GM12875 (cell line): ENCODE data around the gene ME1.

Experiments used
- H3K4me3 ChIP-seq: one replicate; pipeline ENCODE4 v1.5.1; 2011; ENCODE audit warnings: low read depth, low read length, control low read depth
- TF ChIP-seq, protein P1 (sequence below): IDR thresholded peaks from 2 replicates; pipeline ENCODE4 v1.5.1; 2011; ENCODE audit warnings: low read depth, mild to moderate bottlenecking, control low read depth, inconsistent platforms, low read length, moderate library complexity, borderline replicate concordance; ENCODE audit not compliant: insufficient read depth

Gene ME1

GRCh38 chr6:83202031-83202430, 228.8 kb downstream of the ME1 start:
- TF ChIP-seq, protein P1, sequence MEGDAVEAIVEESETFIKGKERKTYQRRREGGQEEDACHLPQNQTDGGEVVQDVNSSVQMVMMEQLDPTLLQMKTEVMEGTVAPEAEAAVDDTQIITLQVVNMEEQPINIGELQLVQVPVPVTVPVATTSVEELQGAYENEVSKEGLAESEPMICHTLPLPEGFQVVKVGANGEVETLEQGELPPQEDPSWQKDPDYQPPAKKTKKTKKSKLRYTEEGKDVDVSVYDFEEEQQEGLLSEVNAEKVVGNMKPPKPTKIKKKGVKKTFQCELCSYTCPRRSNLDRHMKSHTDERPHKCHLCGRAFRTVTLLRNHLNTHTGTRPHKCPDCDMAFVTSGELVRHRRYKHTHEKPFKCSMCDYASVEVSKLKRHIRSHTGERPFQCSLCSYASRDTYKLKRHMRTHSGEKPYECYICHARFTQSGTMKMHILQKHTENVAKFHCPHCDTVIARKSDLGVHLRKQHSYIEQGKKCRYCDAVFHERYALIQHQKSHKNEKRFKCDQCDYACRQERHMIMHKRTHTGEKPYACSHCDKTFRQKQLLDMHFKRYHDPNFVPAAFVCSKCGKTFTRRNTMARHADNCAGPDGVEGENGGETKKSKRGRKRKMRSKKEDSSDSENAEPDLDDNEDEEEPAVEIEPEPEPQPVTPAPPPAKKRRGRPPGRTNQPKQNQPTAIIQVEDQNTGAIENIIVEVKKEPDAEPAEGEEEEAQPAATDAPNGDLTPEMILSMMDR: no peak
- no peak overlapping the region for H3K4me3 ChIP-seq

- H3K4me3 ChIP-seq: no peak overlapping the region
- TF ChIP-seq, protein P1: no peak
Observed at GRCh38 chr6:83199863-83200225, 231.0 kb downstream of the ME1 start.

DNA sequence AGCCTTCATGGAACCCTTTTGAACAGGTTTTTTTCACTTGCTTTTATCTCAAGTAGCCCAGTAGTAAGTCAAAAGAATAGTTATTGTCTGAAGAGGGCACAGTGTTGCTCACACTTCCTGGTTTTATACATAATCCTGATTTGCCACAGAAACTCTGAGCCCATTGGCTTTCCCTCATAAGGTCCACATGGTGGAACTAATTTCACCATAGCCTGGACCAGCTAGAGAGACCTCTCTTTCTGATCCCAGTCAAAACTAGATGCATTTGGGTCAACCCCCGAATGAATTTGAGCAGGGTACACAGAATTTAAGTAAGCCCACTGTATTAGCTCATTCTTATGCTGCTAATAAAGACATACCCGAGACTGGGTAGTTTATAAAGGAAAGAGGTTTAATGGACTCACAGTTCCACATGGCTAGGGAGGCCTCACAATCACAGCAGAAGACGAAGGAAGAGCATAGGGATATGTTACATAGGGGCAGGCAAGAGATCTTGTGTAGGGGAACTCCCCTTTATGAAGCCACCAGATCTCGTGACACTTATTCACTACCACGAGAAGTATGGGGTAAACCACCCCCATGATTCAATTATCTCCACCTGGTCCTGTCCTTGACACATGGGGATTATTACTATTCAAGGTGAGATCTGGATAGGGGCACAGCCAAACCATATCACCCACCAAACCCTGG, 231.5 kb downstream of the ME1 start:
- no peak overlapping the region for H3K4me3 ChIP-seq
- TF ChIP-seq, protein P1: no peak

- TF ChIP-seq, protein P1: no peak
- no peak overlapping the region for H3K4me3 ChIP-seq
Observed at GRCh38 chr6:83198486-83199172, 232.2 kb downstream of the ME1 start.

DNA sequence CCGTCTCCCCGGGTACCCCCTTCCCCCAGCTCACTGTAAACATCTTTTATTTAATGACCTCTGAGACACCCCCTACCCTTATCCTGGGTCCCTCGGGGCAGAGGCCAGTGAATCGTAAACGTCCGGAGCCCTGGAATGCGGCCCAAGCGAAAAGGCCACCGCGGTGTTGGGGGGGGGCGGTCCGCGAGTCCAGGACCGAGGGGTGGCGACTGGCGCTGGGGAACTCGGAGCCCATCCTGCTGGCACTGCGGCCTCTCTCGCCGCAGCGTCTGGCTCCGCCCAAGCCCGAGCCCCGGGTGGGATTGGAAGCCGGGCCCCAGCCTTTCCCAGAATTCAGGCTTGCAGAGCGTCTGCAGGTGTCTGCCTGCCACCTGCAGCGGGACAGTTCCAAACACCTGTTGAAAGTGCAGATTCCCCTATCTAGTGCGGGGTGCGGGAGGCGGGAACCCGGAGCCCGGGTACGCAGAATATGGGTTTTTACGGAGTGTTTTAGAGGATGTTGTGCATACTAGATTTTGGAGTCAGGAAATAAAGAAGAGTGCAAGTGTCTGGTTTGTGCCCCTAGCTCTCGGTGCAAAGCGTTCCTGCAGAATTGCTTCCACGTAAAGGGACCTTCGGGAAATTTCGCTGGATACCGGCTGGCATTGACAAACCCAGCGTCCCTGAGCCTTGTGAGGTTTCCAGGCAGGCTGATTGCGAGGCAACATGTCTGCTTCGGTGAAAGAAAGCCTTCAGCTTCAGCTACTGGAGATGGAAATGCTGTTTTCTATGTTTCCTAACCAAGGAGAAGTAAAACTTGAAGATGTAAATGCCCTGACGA, 236.9 kb downstream of the ME1 start:
- TF ChIP-seq, protein P1: no peak
- peak overlapping the region; percentile 96 for H3K4me3 ChIP-seq

GRCh38 chr6:83192871-83193746, 237.7 kb downstream of the ME1 start, which contains the start of the genes PGM3 and RWDD2A:
TSS of gene PGM3 (minus strand) at chr6:83193265. CDS start at chr6:83191012, 2,253 bp downstream.
TSS of gene RWDD2A (plus strand) at chr6:83193357. CDS start at chr6:83194452, 1,095 bp downstream.
- peak within 1 kb of the TSS; percentile 96 for H3K4me3 ChIP-seq
- TF ChIP-seq, protein P1: no peak
